SK-N-SH (cell line): ENCODE measurements around the gene TNFSF15. TPM values are rescaled to one million over a fixed set of nuclear protein-coding genes. Genes with fewer than 3 reads are reported as not detected.

Source experiments
- CTCF ChIA-PET: fragments of 300-600, 350-600 bp; formaldehyde crosslinking; extraction: SDS; loops from one replicate; lab custom pipeline; 2021; lab: Yijun Ruan, JAX
- POLR2A ChIA-PET: fragments of 350-600 bp; sonication (Branson Sonifier 250); formaldehyde crosslinking; extraction: SDS; loops from one replicate; lab custom pipeline; 2020; ENCODE audit warnings: antibody characterized with exemption, inconsistent platforms; lab: Yijun Ruan, JAX
- DNase-seq: peaks from one replicate; pipeline ENCODE4 v3.0.0; 2012
- H2AFZ ChIP-seq: fragments of 200-600 bp; sonication (generic); 2 replicates; pipeline ENCODE4 v1.8.1; 2016; ENCODE audit warnings: antibody characterized with exemption, mild to moderate bottlenecking, low read depth
- H3F3A ChIP-seq: fragments of 200-600 bp; sonication (generic); replicated peaks from 2 replicates; pipeline ENCODE3; 2016; ENCODE audit warnings: antibody characterized with exemption, mild to moderate bottlenecking; ENCODE audit not compliant: insufficient read depth
- H3K27ac ChIP-seq, 2 experiments: fragments of 200-500 bp in 1 of 2; fragments of 200-600 bp in 1 of 2; sonication (Bioruptor generic) in 1 of 2; sonication (generic), shearing (Covaris generic) in 1 of 2; 2 replicates each; pipeline versions ENCODE4 v1.5.1 to v1.6.1; 2014 to 2016; ENCODE audit warnings: low read depth in 2 of 2, inconsistent platforms in 1 of 2, low read length in 1 of 2, mild to moderate bottlenecking in 1 of 2, mixed read lengths in 1 of 2
- H3K27me3 ChIP-seq: fragments of 200-600 bp; sonication (generic), shearing (Covaris generic); 2 replicates; pipeline ENCODE4 v1.6.1; 2016; ENCODE audit warnings: mixed run types; ENCODE audit not compliant: insufficient read depth
- H3K36me3 ChIP-seq, 2 experiments: fragments of 200-500 bp in 1 of 2; fragments of 200-600 bp in 1 of 2; sonication (Bioruptor generic) in 1 of 2; sonication (generic) in 1 of 2; replicated peaks in 1 of 2; 2 replicates each; pipeline versions ENCODE3 to v1.5.1; 2014 to 2016; ENCODE audit warnings: low read length in 1 of 2, mild to moderate bottlenecking in 1 of 2; ENCODE audit not compliant: insufficient read depth in 2 of 2, control insufficient read depth in 1 of 2
- H3K4me1 ChIP-seq, 2 experiments: fragments of 200-500 bp in 1 of 2; fragments of 200-600 bp in 1 of 2; sonication (Bioruptor generic) in 1 of 2; sonication (generic), shearing (Covaris generic) in 1 of 2; 2 replicates each; pipeline versions ENCODE4 v1.5.1 to v1.6.1; 2014 to 2016; ENCODE audit warnings: low read depth in 1 of 2, low read length in 1 of 2, mixed run types in 1 of 2; ENCODE audit not compliant: insufficient read depth in 2 of 2, control insufficient read depth in 1 of 2
- H3K4me2 ChIP-seq: fragments of 200-600 bp; sonication (generic), shearing (Covaris generic); 2 replicates; pipeline ENCODE4 v1.6.1; 2017; ENCODE audit warnings: mixed run types
- H3K4me3 ChIP-seq, 2 experiments: fragments of 200-500 bp in 1 of 2; fragments of 200-600 bp in 1 of 2; sonication (Bioruptor generic) in 1 of 2; sonication (generic), shearing (Covaris generic) in 1 of 2; 2 replicates each; pipeline versions ENCODE4 v1.5.1 to v1.8.1; 2014 to 2016; ENCODE audit warnings: low read depth in 2 of 2, inconsistent platforms in 1 of 2, low read length in 1 of 2, mild to moderate bottlenecking in 1 of 2, mixed read lengths in 1 of 2, moderate library complexity in 1 of 2
- H3K79me2 ChIP-seq: fragments of 200-600 bp; sonication (generic); 2 replicates; pipeline ENCODE4 v1.8.1; 2017; ENCODE audit warnings: mild to moderate bottlenecking; ENCODE audit not compliant: insufficient read depth
- H3K9ac ChIP-seq: fragments of 200-600 bp; sonication (generic); 2 replicates; pipeline ENCODE4 v1.6.1; 2017; ENCODE audit warnings: mixed run types
- H3K9me2 ChIP-seq: fragments of 200-600 bp; sonication (generic); 2 replicates; pipeline ENCODE4 v1.6.1; 2017; ENCODE audit warnings: mixed run types
- H3K9me3 ChIP-seq: fragments of 200-600 bp; sonication (generic); 2 replicates; pipeline ENCODE4 v1.6.1; 2017; ENCODE audit warnings: mixed run types, mild to moderate bottlenecking, moderate library complexity
- H4K20me1 ChIP-seq: fragments of 200-600 bp; sonication (generic); 2 replicates; pipeline ENCODE4 v1.6.1; 2017; ENCODE audit warnings: mild to moderate bottlenecking, mixed run types; ENCODE audit not compliant: insufficient read depth
- CTCF ChIP-seq: fragments of 200-600 bp; sonication (generic); IDR thresholded peaks from 2 replicates; pipeline ENCODE4 v1.6.1; 2017; ENCODE audit warnings: antibody characterized with exemption, mild to moderate bottlenecking, moderate library complexity
- ELF1 ChIP-seq: IDR thresholded peaks from 2 replicates; pipeline ENCODE4 v1.4.0; 2012
- FOXM1 ChIP-seq: IDR thresholded peaks from 2 replicates; pipeline ENCODE4 v1.4.0; 2012; ENCODE audit warnings: low read depth, mild to moderate bottlenecking
- MAX ChIP-seq: IDR thresholded peaks from 2 replicates; pipeline ENCODE4 v1.4.0; 2012; ENCODE audit warnings: low read depth
- NFIC ChIP-seq: IDR thresholded peaks from 2 replicates; pipeline ENCODE4 v1.4.0; 2012; ENCODE audit warnings: borderline replicate concordance
- POLR2AphosphoS5 ChIP-seq: IDR thresholded peaks from 2 replicates; pipeline ENCODE4 v1.6.1; 2012; ENCODE audit warnings: low read depth, low read length
- RAD21 ChIP-seq: IDR thresholded peaks from 2 replicates; pipeline ENCODE4 v1.6.1; 2012; ENCODE audit warnings: mild to moderate bottlenecking, low read length
- REST ChIP-seq: IDR thresholded peaks from 2 replicates; pipeline ENCODE4 v1.6.1; 2012; ENCODE audit warnings: mild to moderate bottlenecking, low read depth, low read length, moderate library complexity
- RFX5 ChIP-seq: IDR thresholded peaks from 2 replicates; pipeline ENCODE4 v1.6.1; 2012; ENCODE audit warnings: mild to moderate bottlenecking, improper control_type of control experiment, low read length
- RXRA ChIP-seq: IDR thresholded peaks from 2 replicates; pipeline ENCODE4 v1.4.0; 2012; ENCODE audit warnings: low read depth, mild to moderate bottlenecking, borderline replicate concordance
- SIN3A ChIP-seq: IDR thresholded peaks from 2 replicates; pipeline ENCODE4 v1.6.1; 2012; ENCODE audit warnings: low read depth, mild to moderate bottlenecking, low read length, moderate library complexity, borderline replicate concordance
- SMC3 ChIP-seq: IDR thresholded peaks from 2 replicates; pipeline ENCODE4 v1.6.1; 2012; ENCODE audit warnings: low read depth, low read length, improper control_type of control experiment
- TCF12 ChIP-seq: IDR thresholded peaks from 2 replicates; pipeline ENCODE4 v1.4.0; 2012
- YY1 ChIP-seq: IDR thresholded peaks from 2 replicates; pipeline ENCODE4 v1.4.0; 2012; ENCODE audit warnings: low read depth, mild to moderate bottlenecking
- WGBS: methylation state at CpG from one replicate; pipeline ENCODE4 v1.1.6; 2017; ENCODE audit warnings: low lambda C conversion rate; 5-methylcytosine and 5-hydroxymethylcytosine counted together
- polyA plus RNA-seq, 3 experiments: library from polyadenylated mRNA; depleted of rRNA; stranded (reverse); fragments of >200 nt; gene quantifications; 2 replicates each; pipeline ENCODE4 v1.2.3, GENCODE V29; 2012

The TNFSF15 gene
- polyA plus RNA-seq, 1 of the 3 experiments (the other 2 are of a cell fraction) = 0.64 TPM

- POLR2A ChIA-PET = no interaction called here
- no peaks in the 10 kb centered on the region for H3K9me2 ChIP-seq
- H3K9ac ChIP-seq = no peak overlapping the region
- no peak overlapping the region for H3K4me3 ChIP-seq
- no peak for DNase-seq
- H3K9me3 ChIP-seq = no peaks in the 10 kb centered on the region
- no peaks in the 10 kb centered on the region for H3K27me3 ChIP-seq
- CTCF ChIA-PET = interaction anchor here (1.1 to 1.3 kb wide), 3 partner anchors 18 to 130 kb away, joined by 3 to 5 read pairs (median 3); no protein-coding TSS in a partner anchor
- WGBS = 40% methylated on average over 3 of the region's 3 CpGs
- H2AFZ ChIP-seq = no peak overlapping the region
- H4K20me1 ChIP-seq = no peaks in the 10 kb centered on the region
- no peak overlapping the region for H3K27ac ChIP-seq
- H3K4me1 ChIP-seq = peaks cover 0 to 3% of the 10 kb centered on the region in 2 experiments; a peak in 1 of 4 replicates
- TF ChIP-seq CTCF (no peak), RXRA (no peak), YY1 (no peak), POLR2AphosphoS5 (no peak), SIN3A (no peak)
- H3F3A ChIP-seq = no peaks in the 10 kb centered on the region
- H3K4me2 ChIP-seq = no peak overlapping the region
- H3K36me3 ChIP-seq = no peaks in the 10 kb centered on the region
- no peaks in the 10 kb centered on the region for H3K79me2 ChIP-seq
These were observed 4.8 kb upstream of the TNFSF15 start for GRCh38 chr9:114810614-114811013.

- H3K4me1 ChIP-seq = peaks cover 5% of the 10 kb centered on the region in 2 experiments; a peak in 2 of 4 replicates
- POLR2A ChIA-PET = no interaction called here
- TF ChIP-seq RAD21 (no peak), REST (no peak), FOXM1 (no peak), NFIC (no peak), RFX5 (no peak), SMC3 (no peak), MAX (no peak), ELF1 (no peak), TCF12 (no peak), RXRA (no peak)
- TF ChIP-seq, all 33 proteins: peak for 0
- H3K4me3 ChIP-seq = no peak overlapping the region
- H2AFZ ChIP-seq = no peak overlapping the region
- H3K79me2 ChIP-seq = no peaks in the 10 kb centered on the region
- no peaks in the 10 kb centered on the region for H3K36me3 ChIP-seq
- H3K27me3 ChIP-seq = no peaks in the 10 kb centered on the region
- no peak overlapping the region for H3K4me2 ChIP-seq
- no peaks in the 10 kb centered on the region for H3K9me2 ChIP-seq
- no peak overlapping the region for H3K27ac ChIP-seq
- no peaks in the 10 kb centered on the region for H4K20me1 ChIP-seq
- H3K9me3 ChIP-seq = no peaks in the 10 kb centered on the region
- no peak overlapping the region for H3K9ac ChIP-seq
- no peaks in the 10 kb centered on the region for H3F3A ChIP-seq
- CTCF ChIA-PET = interaction anchor here (1.2 to 1.5 kb wide), 2 partner anchors 18 to 125 kb away, joined by 3 to 4 read pairs; partner anchors contain the start of gene TEX48
- WGBS = 43% methylated on average over 2 of the region's 2 CpGs
- no peak for DNase-seq
These were observed 674 bp upstream of the TNFSF15 start for GRCh38 chr9:114806526-114806900.
